SW 1271 (cell line): ENCODE results near the gene PRKG2.

ENCODE experiments used
- DNase-seq, 2 experiments: peaks; one replicate each; lab custom pipeline; 2025; lab: John Stamatoyannopoulos, UW

PRKG2 gene

GRCh38 chr4:81215931-81216330 lies 909 bp upstream of the PRKG2 start:
- DNase-seq: no peak

- no peak for DNase-seq
Measured at GRCh38 chr4:81214144-81214880, 710 bp downstream of the PRKG2 start.

- no peak for DNase-seq
Measured at GRCh38 chr4:81213671-81214070, 1.4 kb downstream of the PRKG2 start.

GRCh38 chr4:81211956-81212355 lies 3.1 kb downstream of the PRKG2 start:
- DNase-seq: no peak

- peak in 1 of 2 experiments; percentile 1 for DNase-seq
Measured at GRCh38 chr4:81207828-81208227, 7.2 kb downstream of the PRKG2 start.

GRCh38 chr4:81205302-81205701 lies 9.7 kb downstream of the PRKG2 start:
- no peak for DNase-seq

GRCh38 chr4:81204571-81204970 lies 10.5 kb downstream of the PRKG2 start:
- no peak for DNase-seq

GRCh38 chr4:81199831-81200230 lies 15.2 kb downstream of the PRKG2 start:
- no peak for DNase-seq

GRCh38 chr4:81198609-81199008 lies 16.4 kb downstream of the PRKG2 start:
- no peak for DNase-seq

GRCh38 chr4:81197864-81198524 lies 17.0 kb downstream of the PRKG2 start:
- no peak for DNase-seq

- no peak for DNase-seq
Measured at GRCh38 chr4:81196126-81196650, 18.8 kb downstream of the PRKG2 start.

GRCh38 chr4:81195475-81195874 lies 19.5 kb downstream of the PRKG2 start:
- DNase-seq: no peak

- no peak for DNase-seq
Measured at GRCh38 chr4:81194286-81194685, 20.7 kb downstream of the PRKG2 start.

- DNase-seq: no peak
Measured at GRCh38 chr4:81180916-81181315, 34.1 kb downstream of the PRKG2 start.

- DNase-seq: no peak
Measured at GRCh38 chr4:81179326-81179725, 35.7 kb downstream of the PRKG2 start.

GRCh38 chr4:81173213-81173612 lies 41.8 kb downstream of the PRKG2 start:
- no peak for DNase-seq

GRCh38 chr4:81166458-81167160 lies 48.4 kb downstream of the PRKG2 start:
- no peak for DNase-seq

GRCh38 chr4:81165861-81166430 lies 49.1 kb downstream of the PRKG2 start:
- peak in 1 of 2 experiments; percentile 4 for DNase-seq

- peak; percentile 74 to 75 for DNase-seq
Measured at GRCh38 chr4:81164623-81165416, 50.2 kb downstream of the PRKG2 start.

- DNase-seq: no peak
Measured at GRCh38 chr4:81164126-81164525, 50.9 kb downstream of the PRKG2 start.

GRCh38 chr4:81162752-81163458 lies 52.1 kb downstream of the PRKG2 start:
- no peak for DNase-seq
